ENCODE results near the gene EDC4.
A peak's percentile ranks its signal among the peaks of the same experiment; 100 is the strongest.
"Not testable (repeated sequence)": the region's sequence is repeated elsewhere in the genome, so short reads cannot be mapped to it uniquely, and the experiment has no call there.

The EDC4 gene

GRCh38 chr16:67872631-67873434 is at the start of gene EDC4:
Gene EDC4, plus strand, starts transcription at chr16:67873052. Its CDS starts 210 bp downstream, at chr16:67873262.
- Histone ChIP-seq H3K9ac (ENCODE audit: low read depth, low read length) (peak within 1 kb of the TSS; percentile 85), H3K36me3 (ENCODE audit: insufficient read depth, low read depth, low read length) (peaks cover 55% of the 10 kb centered on the region), H3K4me3 (ENCODE audit: low read length) (peak within 1 kb of the TSS; percentile 92), H3K27ac (ENCODE audit: low read length) (no peak within 1 kb of the TSS), H3K4me1 (ENCODE audit: insufficient read depth, low read length) (0 out of 2 replicates have a peak, but pooled peaks cover 9% of the 10 kb centered on the region), H3K9me3 (ENCODE audit: insufficient read depth, low read depth, low read length) (no peaks in the 10 kb centered on the region), H3K27me3 (ENCODE audit: insufficient read depth, low read length) (no peaks in the 10 kb centered on the region)

- no peaks in the 10 kb centered on the region for H3K4me1 ChIP-seq (ENCODE audit: insufficient read depth, low read length)
- peaks cover 40% of the 10 kb centered on the region for H3K36me3 ChIP-seq (ENCODE audit: insufficient read depth, low read depth, low read length)
- H3K27ac ChIP-seq (ENCODE audit: low read length): no peak overlapping the region
- H3K9ac ChIP-seq (ENCODE audit: low read depth, low read length): no peak overlapping the region
- no peaks in the 10 kb centered on the region for H3K9me3 ChIP-seq (ENCODE audit: insufficient read depth, low read depth, low read length)
- no peak overlapping the region for H3K4me3 ChIP-seq (ENCODE audit: low read length)
- no peaks in the 10 kb centered on the region for H3K27me3 ChIP-seq (ENCODE audit: insufficient read depth, low read length)
Measured at GRCh38 chr16:67825119-67825518, 47.7 kb upstream of the EDC4 start.

GRCh38 chr16:67825906-67826305 is 46.9 kb upstream of the EDC4 start:
- Histone ChIP-seq H3K27ac (ENCODE audit: low read length) (no peak overlapping the region), H3K4me1 (ENCODE audit: insufficient read depth, low read length) (no peaks in the 10 kb centered on the region), H3K36me3 (ENCODE audit: insufficient read depth, low read depth, low read length) (peaks cover 48% of the 10 kb centered on the region), H3K4me3 (ENCODE audit: low read length) (no peak overlapping the region), H3K9ac (ENCODE audit: low read depth, low read length) (no peak overlapping the region), H3K9me3 (ENCODE audit: insufficient read depth, low read depth, low read length) (no peaks in the 10 kb centered on the region), H3K27me3 (ENCODE audit: insufficient read depth, low read length) (no peaks in the 10 kb centered on the region)

GRCh38 chr16:67828651-67829050 is 44.2 kb upstream of the EDC4 start:
- no peaks in the 10 kb centered on the region for H3K4me1 ChIP-seq (ENCODE audit: insufficient read depth, low read length)
- peaks cover 62% of the 10 kb centered on the region for H3K36me3 ChIP-seq (ENCODE audit: insufficient read depth, low read depth, low read length)
- no peak overlapping the region for H3K4me3 ChIP-seq (ENCODE audit: low read length)
- no peak overlapping the region for H3K27ac ChIP-seq (ENCODE audit: low read length)
- no peaks in the 10 kb centered on the region for H3K9me3 ChIP-seq (ENCODE audit: insufficient read depth, low read depth, low read length)
- no peak overlapping the region for H3K9ac ChIP-seq (ENCODE audit: low read depth, low read length)
- H3K27me3 ChIP-seq (ENCODE audit: insufficient read depth, low read length): no peaks in the 10 kb centered on the region

- no peaks in the 10 kb centered on the region for H3K27me3 ChIP-seq (ENCODE audit: insufficient read depth, low read length)
- H3K27ac ChIP-seq (ENCODE audit: low read length): no peak overlapping the region
- H3K4me3 ChIP-seq (ENCODE audit: low read length): peak overlapping the region; percentile 67
- peak overlapping the region; percentile 86 for H3K9ac ChIP-seq (ENCODE audit: low read depth, low read length)
- H3K9me3 ChIP-seq (ENCODE audit: insufficient read depth, low read depth, low read length): no peaks in the 10 kb centered on the region
- peaks cover 43% of the 10 kb centered on the region for H3K36me3 ChIP-seq (ENCODE audit: insufficient read depth, low read depth, low read length)
- peaks cover 3% of the 10 kb centered on the region; the same call in 1 of the 2 replicates for H3K4me1 ChIP-seq (ENCODE audit: insufficient read depth, low read length)
Measured at GRCh38 chr16:67833030-67833414, 39.8 kb upstream of the EDC4 start.

- H3K4me3 ChIP-seq (ENCODE audit: low read length): peak overlapping the region; percentile 67
- H3K9me3 ChIP-seq (ENCODE audit: insufficient read depth, low read depth, low read length): no peaks in the 10 kb centered on the region
- H3K4me1 ChIP-seq (ENCODE audit: insufficient read depth, low read length): peaks cover 3% of the 10 kb centered on the region; the same call in 1 of the 2 replicates
- peak overlapping the region; percentile 86 for H3K9ac ChIP-seq (ENCODE audit: low read depth, low read length)
- H3K27ac ChIP-seq (ENCODE audit: low read length): no peak overlapping the region
- H3K27me3 ChIP-seq (ENCODE audit: insufficient read depth, low read length): no peaks in the 10 kb centered on the region
- H3K36me3 ChIP-seq (ENCODE audit: insufficient read depth, low read depth, low read length): peaks cover 37% of the 10 kb centered on the region
Measured at GRCh38 chr16:67833415-67834241, 39.2 kb upstream of the EDC4 start.

GRCh38 chr16:67834242-67834614 is 38.6 kb upstream of the EDC4 start:
- Histone ChIP-seq H3K4me1 (ENCODE audit: insufficient read depth, low read length) (peaks cover 3% of the 10 kb centered on the region; the same call in 1 of the 2 replicates), H3K27me3 (ENCODE audit: insufficient read depth, low read length) (no peaks in the 10 kb centered on the region), H3K36me3 (ENCODE audit: insufficient read depth, low read depth, low read length) (peaks cover 32% of the 10 kb centered on the region), H3K9ac (ENCODE audit: low read depth, low read length) (peak overlapping the region; percentile 86; the same call in 1 of the 2 replicates), H3K9me3 (ENCODE audit: insufficient read depth, low read depth, low read length) (no peaks in the 10 kb centered on the region), H3K27ac (ENCODE audit: low read length) (no peak overlapping the region), H3K4me3 (ENCODE audit: low read length) (peak overlapping the region; percentile 67)

- not testable (repeated sequence) for H3K27me3 ChIP-seq (ENCODE audit: insufficient read depth, low read length); H3K9ac ChIP-seq (ENCODE audit: low read depth, low read length); H3K4me3 ChIP-seq (ENCODE audit: low read length); H3K9me3 ChIP-seq (ENCODE audit: insufficient read depth, low read depth, low read length); H3K4me1 ChIP-seq (ENCODE audit: insufficient read depth, low read length); H3K27ac ChIP-seq (ENCODE audit: low read length); H3K36me3 ChIP-seq (ENCODE audit: insufficient read depth, low read depth, low read length)
Measured at GRCh38 chr16:67837190-67837589, 35.7 kb upstream of the EDC4 start.

- Histone ChIP-seq H3K9ac (ENCODE audit: low read depth, low read length) (no peak overlapping the region), H3K27ac (ENCODE audit: low read length) (no peak overlapping the region), H3K4me1 (ENCODE audit: insufficient read depth, low read length) (peaks cover 8% of the 10 kb centered on the region; the same call in 1 of the 2 replicates), H3K9me3 (ENCODE audit: insufficient read depth, low read depth, low read length) (no peaks in the 10 kb centered on the region), H3K27me3 (ENCODE audit: insufficient read depth, low read length) (no peaks in the 10 kb centered on the region), H3K36me3 (ENCODE audit: insufficient read depth, low read depth, low read length) (no peaks in the 10 kb centered on the region), H3K4me3 (ENCODE audit: low read length) (no peak overlapping the region)
Measured at GRCh38 chr16:67837811-67838210, 35.0 kb upstream of the EDC4 start.

GRCh38 chr16:67841198-67841815 is 31.5 kb upstream of the EDC4 start:
- H3K4me3 ChIP-seq (ENCODE audit: low read length): peak overlapping the region; percentile 90; the same call in 1 of the 2 replicates
- H3K9me3 ChIP-seq (ENCODE audit: insufficient read depth, low read depth, low read length): no peaks in the 10 kb centered on the region
- H3K9ac ChIP-seq (ENCODE audit: low read depth, low read length): peak overlapping the region; percentile 87; the same call in 1 of the 2 replicates
- H3K4me1 ChIP-seq (ENCODE audit: insufficient read depth, low read length): peaks cover 32% of the 10 kb centered on the region
- H3K27me3 ChIP-seq (ENCODE audit: insufficient read depth, low read length): no peaks in the 10 kb centered on the region
- H3K36me3 ChIP-seq (ENCODE audit: insufficient read depth, low read depth, low read length): no peaks in the 10 kb centered on the region
- H3K27ac ChIP-seq (ENCODE audit: low read length): no peak overlapping the region

GRCh38 chr16:67841816-67842508 is 30.9 kb upstream of the EDC4 start, which contains the start of gene THAP11:
Gene THAP11, plus strand, starts transcription at chr16:67842320. Its CDS starts 235 bp downstream, at chr16:67842555.
- peak within 1 kb of the TSS; percentile 90 for H3K4me3 ChIP-seq (ENCODE audit: low read length)
- peaks cover 32% of the 10 kb centered on the region for H3K4me1 ChIP-seq (ENCODE audit: insufficient read depth, low read length)
- H3K9ac ChIP-seq (ENCODE audit: low read depth, low read length): peak within 1 kb of the TSS; percentile 87
- H3K36me3 ChIP-seq (ENCODE audit: insufficient read depth, low read depth, low read length): no peaks in the 10 kb centered on the region
- no peaks in the 10 kb centered on the region for H3K27me3 ChIP-seq (ENCODE audit: insufficient read depth, low read length)
- no peaks in the 10 kb centered on the region for H3K9me3 ChIP-seq (ENCODE audit: insufficient read depth, low read depth, low read length)
- H3K27ac ChIP-seq (ENCODE audit: low read length): peak within 1 kb of the TSS; percentile 73
